ELR (cell line): ENCODE results near the gene PSMD3.
"Not testable (repeated sequence)": the region's sequence is repeated elsewhere in the genome, so short reads cannot be mapped to it uniquely, and the experiment has no call there.

Experiments
- DNase-seq: peaks from one replicate; pipeline ENCODE4 v3.0.0-alpha.2; 2015; ENCODE audit warnings: low read depth

PSMD3 gene

GRCh38 chr17:39996800-39997199 is 16.2 kb downstream of the PSMD3 start:
- DNase-seq, result no peak

GRCh38 chr17:39997543-39997942 is 16.9 kb downstream of the PSMD3 start:
- DNase-seq, result no peak

- peak; percentile 50 for DNase-seq
Measured at GRCh38 chr17:39999067-39999466, 18.5 kb downstream of the PSMD3 start.

GRCh38 chr17:40000161-40000560 is 19.6 kb downstream of the PSMD3 start:
- no peak for DNase-seq

GRCh38 chr17:40001335-40001734 is 20.7 kb downstream of the PSMD3 start:
- not testable (repeated sequence) for DNase-seq

- DNase-seq, result no peak
Measured at GRCh38 chr17:40004072-40004471, 23.5 kb downstream of the PSMD3 start.

- no peak for DNase-seq
Measured at GRCh38 chr17:40004712-40005111, 24.1 kb downstream of the PSMD3 start.

- no peak for DNase-seq
Measured at GRCh38 chr17:40005520-40005919, 24.9 kb downstream of the PSMD3 start.

- not testable (repeated sequence) for DNase-seq
Measured at GRCh38 chr17:40010946-40011500, 30.4 kb downstream of the PSMD3 start.

- not testable (repeated sequence) for DNase-seq
Measured at GRCh38 chr17:40012017-40012647, 31.5 kb downstream of the PSMD3 start.

GRCh38 chr17:40014375-40014980 is 33.9 kb downstream of the PSMD3 start:
- peak; percentile 85 for DNase-seq

- DNase-seq, result peak; percentile 82
Measured at GRCh38 chr17:40015005-40015997, 34.7 kb downstream of the PSMD3 start, which contains the start of gene CSF3. TSS of gene CSF3 (plus strand) at chr17:40015440. CDS start at chr17:40015475, 35 bp downstream.

GRCh38 chr17:40015998-40016985 is 35.7 kb downstream of the PSMD3 start:
- DNase-seq, result peak; percentile 21

- peak; percentile 50 for DNase-seq
Measured at GRCh38 chr17:40017422-40018080, 36.9 kb downstream of the PSMD3 start.

- peak; percentile 83 for DNase-seq
Measured at GRCh38 chr17:40018211-40019121, 37.9 kb downstream of the PSMD3 start.

- DNase-seq, result peak; percentile 99
Measured at GRCh38 chr17:40019140-40019991, 38.8 kb downstream of the PSMD3 start.

GRCh38 chr17:40020146-40020545 is 39.5 kb downstream of the PSMD3 start:
- no peak for DNase-seq

- DNase-seq, result peak; percentile 99
Measured at GRCh38 chr17:40021451-40021971, 40.9 kb downstream of the PSMD3 start.
